HG03354 (cell line): Measurements from ENCODE around the gene ZNF541.

Experiments used
- ATAC-seq: cut with Tn5 transposase; IDR thresholded peaks from one replicate; pipeline ENCODE4 v1.9.1; 2021; ENCODE audit warnings: mild to moderate bottlenecking; ENCODE audit not compliant: unreplicated experiment, poor library complexity, severe bottlenecking

ZNF541 gene, protein sequence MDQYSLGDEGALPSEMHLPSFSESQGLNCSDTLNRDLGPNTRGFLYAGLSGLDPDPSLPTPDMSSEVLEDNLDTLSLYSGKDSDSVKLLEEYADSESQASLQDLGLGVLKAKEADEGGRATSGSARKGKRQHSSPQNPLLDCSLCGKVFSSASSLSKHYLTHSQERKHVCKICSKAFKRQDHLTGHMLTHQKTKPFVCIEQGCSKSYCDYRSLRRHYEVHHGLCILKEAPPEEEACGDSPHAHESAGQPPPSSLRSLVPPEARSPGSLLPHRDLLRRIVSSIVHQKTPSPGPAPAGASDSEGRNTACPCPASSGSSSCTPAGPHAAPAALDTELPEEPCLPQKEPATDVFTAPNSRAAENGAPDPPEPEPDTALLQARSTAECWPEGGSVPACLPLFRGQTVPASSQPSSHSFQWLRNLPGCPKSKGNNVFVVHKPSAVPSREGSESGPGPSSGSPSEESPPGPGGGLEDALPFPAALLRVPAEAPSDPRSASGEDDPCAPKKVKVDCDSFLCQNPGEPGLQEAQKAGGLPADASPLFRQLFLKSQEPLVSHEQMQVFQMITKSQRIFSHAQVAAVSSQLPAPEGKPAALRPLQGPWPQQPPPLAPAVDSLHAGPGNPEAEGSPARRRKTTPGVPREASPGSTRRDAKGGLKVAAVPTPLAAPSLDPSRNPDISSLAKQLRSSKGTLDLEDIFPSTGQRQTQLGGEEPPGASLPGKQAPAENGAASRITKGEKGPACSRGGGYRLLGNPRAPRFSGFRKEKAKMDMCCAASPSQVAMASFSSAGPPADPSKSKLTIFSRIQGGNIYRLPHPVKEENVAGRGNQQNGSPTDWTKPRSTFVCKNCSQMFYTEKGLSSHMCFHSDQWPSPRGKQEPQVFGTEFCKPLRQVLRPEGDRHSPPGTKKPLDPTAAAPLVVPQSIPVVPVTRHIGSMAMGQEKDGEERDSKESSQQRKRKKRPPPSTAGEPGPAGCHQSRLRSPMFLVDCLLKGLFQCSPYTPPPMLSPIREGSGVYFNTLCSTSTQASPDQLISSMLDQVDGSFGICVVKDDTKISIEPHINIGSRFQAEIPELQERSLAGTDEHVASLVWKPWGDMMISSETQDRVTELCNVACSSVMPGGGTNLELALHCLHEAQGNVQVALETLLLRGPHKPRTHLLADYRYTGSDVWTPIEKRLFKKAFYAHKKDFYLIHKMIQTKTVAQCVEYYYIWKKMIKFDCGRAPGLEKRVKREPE (N-terminal part only)

GRCh38 chr19:47573071-47574026 is at the start of gene ZNF541:
Gene ZNF541, minus strand, starts transcription at chr19:47573148. Its CDS starts 17,292 bp downstream, at chr19:47555856.
- no peak for ATAC-seq

DNA sequence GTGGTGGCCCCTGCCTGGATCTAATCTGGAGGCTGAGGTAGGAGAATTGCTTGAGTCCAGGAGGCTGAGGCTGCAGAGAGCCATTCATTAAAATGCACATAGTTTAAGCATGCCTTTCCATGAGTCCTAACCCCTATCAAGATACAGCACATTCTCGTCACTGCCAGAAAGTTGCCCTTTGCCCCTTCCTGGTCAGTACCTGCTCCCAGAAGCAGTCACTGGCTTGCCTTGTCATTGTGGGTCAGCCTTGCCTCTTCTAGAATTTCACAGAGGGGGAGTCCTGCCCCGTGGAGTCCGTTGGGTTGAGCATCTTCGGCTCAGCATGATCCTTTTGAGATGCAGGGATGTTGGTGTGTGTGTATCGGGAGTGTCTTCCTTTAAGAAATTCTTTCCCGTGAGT is 46.8 kb upstream of the ZNF541 start:
- no peak for ATAC-seq

DNA sequence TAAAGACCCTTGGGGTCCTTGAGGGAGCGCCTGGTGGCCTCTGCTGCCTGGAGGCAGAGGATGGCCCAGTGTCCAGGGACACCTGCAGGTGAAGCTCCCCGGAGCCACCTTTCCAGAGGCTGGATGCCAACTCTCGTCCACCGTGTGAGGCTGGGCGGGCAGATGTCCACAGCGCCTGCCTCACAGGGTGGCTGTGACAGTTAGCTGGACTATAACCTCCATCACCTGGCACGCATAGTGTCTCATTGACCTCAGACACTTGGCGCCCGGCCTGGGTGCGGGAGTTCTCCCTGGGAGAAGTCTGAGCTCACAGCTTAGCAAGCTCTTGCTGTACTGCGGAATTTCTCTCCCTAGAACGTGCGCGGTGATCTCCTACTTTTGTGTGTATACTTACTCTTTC is 45.8 kb upstream of the ZNF541 start:
- no peak for ATAC-seq

DNA sequence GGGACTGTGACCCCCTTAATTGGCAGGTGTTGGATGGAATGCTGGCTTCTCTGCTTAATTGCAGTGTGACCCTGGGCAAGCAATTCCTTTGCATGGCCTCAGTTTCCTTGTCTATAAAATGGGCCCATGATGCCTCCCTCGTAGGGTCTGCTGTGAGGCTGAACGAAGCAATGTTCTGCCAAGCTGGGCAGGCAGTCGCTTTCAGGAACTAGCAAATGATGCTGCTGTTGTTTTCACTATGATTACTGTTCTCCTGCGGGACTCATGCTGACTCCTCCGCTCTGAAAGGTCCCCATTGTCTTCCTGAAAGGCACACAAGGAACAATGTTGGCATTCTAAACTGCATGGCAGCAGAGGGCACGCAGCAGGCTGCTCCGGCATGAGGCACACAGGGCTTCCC is 42.8 kb upstream of the ZNF541 start:
- ATAC-seq: no peak

- ATAC-seq: no peak
Measured at GRCh38 chr19:47615230-47615629, 42.3 kb upstream of the ZNF541 start.

DNA sequence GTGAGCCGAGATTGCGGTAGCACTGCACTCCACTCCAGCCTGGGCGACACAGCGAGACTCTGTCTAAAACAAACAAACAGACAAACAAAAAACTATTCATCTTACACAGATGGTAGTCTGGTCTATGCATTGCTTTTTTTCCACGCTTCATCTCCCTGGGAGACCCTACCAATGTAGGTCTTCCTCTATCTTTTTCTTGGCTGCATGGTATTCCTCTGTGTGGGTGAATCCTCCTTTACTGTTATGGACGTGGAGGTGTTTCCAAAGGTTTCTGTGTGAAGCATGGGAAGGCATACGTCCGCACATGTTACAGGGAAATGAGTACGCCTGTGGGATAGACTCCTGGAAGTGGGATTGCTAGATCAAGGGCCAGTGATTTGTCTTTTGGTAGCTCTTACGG is 41.6 kb upstream of the ZNF541 start:
- no peak for ATAC-seq

DNA sequence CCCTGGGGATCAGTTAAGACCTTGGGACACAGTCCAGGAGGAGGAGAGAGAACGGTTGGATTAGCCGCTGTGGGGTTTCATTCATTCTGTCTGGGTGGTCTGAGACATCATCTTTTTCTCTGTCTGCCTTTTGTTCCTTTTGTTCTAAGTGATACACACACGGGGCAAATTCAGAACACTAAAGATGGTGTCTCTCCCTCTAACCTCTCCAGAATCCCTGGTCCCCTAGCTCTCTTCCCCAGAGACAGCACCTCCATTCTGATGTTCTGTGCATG is 41.0 kb upstream of the ZNF541 start:
- no peak for ATAC-seq

DNA sequence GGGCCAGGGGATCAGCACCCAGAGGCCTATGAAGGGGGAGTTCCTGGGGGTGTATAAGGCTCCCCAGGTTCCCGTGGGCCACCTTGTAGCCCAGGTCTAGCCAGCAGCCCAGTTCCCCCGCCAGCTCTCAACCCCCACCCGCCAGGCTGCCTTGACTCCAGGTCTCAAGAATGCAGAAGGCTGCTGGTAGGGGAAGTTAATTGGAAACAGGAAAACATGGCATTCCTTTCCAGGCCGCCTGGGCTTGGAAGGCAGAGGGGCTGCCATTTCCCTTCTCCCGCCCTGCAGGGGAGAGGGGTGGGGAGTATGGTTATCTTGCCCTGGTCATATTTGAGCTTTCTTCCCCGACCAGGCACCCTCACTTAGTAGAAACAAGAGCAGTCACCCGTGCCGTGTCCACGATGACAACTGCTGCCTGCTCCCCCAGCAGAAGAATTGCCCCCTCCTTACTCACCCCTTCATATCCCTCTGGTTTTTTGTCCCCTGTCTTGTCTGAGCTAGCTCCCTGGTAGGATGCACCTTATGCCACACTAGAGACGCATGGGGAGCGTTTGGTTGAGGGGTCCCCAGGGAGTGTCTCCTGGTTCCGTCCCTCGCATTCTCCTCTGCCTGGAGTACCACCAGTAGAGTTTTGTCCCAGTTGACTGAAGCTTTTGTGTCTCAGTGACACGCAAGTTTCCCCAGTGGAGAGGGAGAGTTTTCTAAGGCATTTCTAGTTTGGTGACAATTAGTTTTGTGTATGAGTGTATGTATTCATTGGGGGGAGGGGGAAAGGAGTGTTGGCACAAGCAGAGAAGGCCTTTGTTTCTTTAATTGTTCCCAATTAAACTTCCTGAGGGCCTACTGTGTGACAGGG is 40.4 kb upstream of the ZNF541 start:
- no peak for ATAC-seq

DNA sequence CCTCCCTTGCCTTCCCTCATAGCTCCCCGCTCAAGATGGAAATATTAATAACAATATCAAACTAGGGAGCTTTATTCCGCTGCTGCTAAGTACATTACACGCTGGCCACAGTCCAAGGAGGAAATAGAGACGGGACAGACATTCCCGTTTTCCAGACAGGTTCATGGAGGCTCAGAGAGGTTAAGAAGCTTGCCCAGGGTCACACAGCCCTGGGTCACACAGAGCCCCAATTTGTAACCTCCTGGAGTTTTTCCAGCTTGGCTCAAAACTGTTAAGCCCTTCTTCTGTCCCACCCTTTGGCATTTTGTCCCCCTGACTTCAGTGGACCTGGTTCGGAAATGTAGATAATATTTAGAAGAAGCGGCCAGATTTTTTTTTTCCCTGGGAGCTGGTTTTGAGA is 38.0 kb upstream of the ZNF541 start:
- no peak for ATAC-seq

GRCh38 chr19:47609906-47610894 is 37.3 kb upstream of the ZNF541 start:
- no peak for ATAC-seq

- peak; percentile 50 for ATAC-seq
Measured at GRCh38 chr19:47608969-47609905, 36.3 kb upstream of the ZNF541 start, which contains the start of gene BICRA. Gene BICRA, plus strand, starts transcription at chr19:47609134. Its CDS starts 64,441 bp downstream, at chr19:47673575.

DNA sequence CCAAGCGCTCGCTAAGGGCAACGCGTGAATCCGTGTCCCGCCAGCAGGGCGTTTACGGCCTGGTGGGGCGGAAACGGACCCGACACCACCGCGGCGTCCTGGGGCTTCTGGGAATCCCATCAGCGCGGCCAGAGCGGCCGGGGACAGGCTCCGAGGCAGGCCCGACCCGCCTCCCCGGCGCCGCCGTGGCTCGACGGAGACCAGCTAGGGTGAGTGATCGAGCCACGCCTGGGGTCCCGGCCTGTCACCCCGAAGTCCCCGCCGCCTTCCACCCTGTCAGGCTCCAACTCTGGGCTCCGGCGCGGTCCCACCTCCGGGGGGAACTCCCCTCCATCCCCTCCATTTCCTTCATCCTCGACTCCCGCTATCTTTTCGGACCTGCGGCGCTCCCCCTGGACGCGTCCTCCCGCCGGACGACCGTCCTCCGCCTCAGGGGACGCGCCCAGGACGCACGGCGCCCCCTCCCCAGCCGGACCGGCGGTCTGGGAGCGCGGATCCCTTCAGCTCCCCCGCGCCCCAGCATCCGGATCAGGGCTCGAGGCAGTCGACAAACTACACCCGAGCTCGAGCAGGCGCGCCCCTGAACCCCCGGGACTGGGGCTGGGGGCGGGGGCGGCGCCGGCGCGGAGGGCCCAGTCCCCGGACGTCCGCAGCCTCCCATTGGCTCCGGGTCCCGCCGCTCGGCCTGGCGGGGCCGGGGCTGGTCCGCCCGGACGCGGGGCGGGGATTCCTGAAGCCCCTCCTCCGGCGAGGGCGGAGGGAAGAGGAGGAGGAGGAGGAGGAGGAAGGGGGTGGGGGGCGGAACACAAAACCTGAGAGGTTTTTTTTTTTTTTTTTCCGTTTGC is 35.3 kb upstream of the ZNF541 start:
- peak; percentile 80 for ATAC-seq

GRCh38 chr19:47607564-47608073 is 34.7 kb upstream of the ZNF541 start:
- ATAC-seq: no peak

- ATAC-seq: no peak
Measured at GRCh38 chr19:47603706-47604565, 31.0 kb upstream of the ZNF541 start.
